Caco-2 (cell line): ENCODE measurements around the gene SLC19A1. TPM values are rescaled to one million over a fixed set of nuclear protein-coding genes. Genes with fewer than 3 reads are reported as not detected.
A peak's percentile ranks its signal among the peaks of the same experiment; 100 is the strongest.

ENCODE experiments used
- BruUV-seq: library from RNA; stranded (reverse); fragments of 400-500 nt; replicated peaks from 2 replicates; lab custom pipeline; 2021; lab: Mats Ljungman, UMichigan
- CTCF ChIA-PET: fragments of 300-600 bp; sonication (Branson Sonifier 250); formaldehyde crosslinking; loops from one replicate; lab custom pipeline; 2022; ENCODE audit warnings: antibody characterized with exemption; lab: Charles Lee
- POLR2A ChIA-PET: fragments of 300-600 bp; sonication (Branson Sonifier 250); formaldehyde crosslinking; loops from one replicate; lab custom pipeline; 2022; ENCODE audit warnings: antibody characterized with exemption; lab: Charles Lee
- DNase-seq, 2 experiments: peaks; one replicate each; pipeline versions ENCODE4 v3.0.0 to v3.0.0-alpha.2; 2020 to 2022
- H3K27me3 ChIP-seq: replicated peaks from 2 replicates; pipeline ENCODE4 v1.6.0; 2011; ENCODE audit warnings: low read length; ENCODE audit not compliant: control insufficient read depth, insufficient read depth
- H3K36me3 ChIP-seq: 2 replicates; pipeline ENCODE4 v1.5.1; 2011; ENCODE audit warnings: low read length; ENCODE audit not compliant: control insufficient read depth, insufficient read depth
- H3K4me1 ChIP-seq: fragments of 250-450 bp; sonication (Bioruptor Pico); 2 replicates; pipeline ENCODE4 v1.5.1; 2020; ENCODE audit warnings: mild to moderate bottlenecking
- H3K4me3 ChIP-seq: 2 replicates; pipeline ENCODE4 v1.5.1; 2011; ENCODE audit warnings: low read depth, mild to moderate bottlenecking, control low read depth, low read length
- H3K9me3 ChIP-seq: fragments of 250-450 bp; sonication (Bioruptor Pico); 2 replicates; pipeline ENCODE4 v1.5.1; 2020; ENCODE audit warnings: mild to moderate bottlenecking, moderate library complexity
- H3K27ac Mint-ChIP-seq: one replicate; pipeline ENCODE4 v1.8.0; 2022; ENCODE audit warnings: mixed read lengths; ENCODE audit not compliant: unreplicated experiment
- H3K27me3 Mint-ChIP-seq: one replicate; pipeline ENCODE4 v1.8.0; 2022; ENCODE audit warnings: mixed read lengths; ENCODE audit not compliant: insufficient read depth, unreplicated experiment
- H3K36me3 Mint-ChIP-seq: one replicate; pipeline ENCODE4 v1.8.0; 2022; ENCODE audit warnings: mild to moderate bottlenecking, mixed read lengths; ENCODE audit not compliant: insufficient read depth, unreplicated experiment
- H3K4me1 Mint-ChIP-seq: one replicate; pipeline ENCODE4 v1.8.0; 2022; ENCODE audit warnings: low read depth, mixed read lengths; ENCODE audit not compliant: unreplicated experiment
- H3K4me3 Mint-ChIP-seq: one replicate; pipeline ENCODE4 v1.8.0; 2022; ENCODE audit warnings: mild to moderate bottlenecking, moderate library complexity, mixed read lengths; ENCODE audit not compliant: unreplicated experiment
- H3K9me3 Mint-ChIP-seq: one replicate; pipeline ENCODE4 v1.8.0; 2022; ENCODE audit warnings: mixed read lengths; ENCODE audit not compliant: unreplicated experiment
- intact Hi-C: fragments of 100-400 bp; cut with micrococcal nuclease; formaldehyde crosslinking; loops from one replicate; pipeline ENCODE4 v1.10.0; 2022; ENCODE audit not compliant: unreplicated experiment
- total RNA-seq: library from RNA; stranded (reverse); gene quantifications from 2 replicates; pipeline ENCODE4 v1.2.3, GENCODE V29; 2022
- TF ChIP-seq, protein P1 (sequence below), 2 experiments: fragments of 200-600 bp in 1 of 2; IDR thresholded peaks; 1 replicate in 1 of 2; 2 replicates in 1 of 2; pipeline versions ENCODE4 v1.5.1 to v1.8.0; 2011 to 2022; ENCODE audit warnings: antibody characterized with exemption in 1 of 2, control low read depth in 1 of 2, inconsistent platforms in 1 of 2, low read depth in 1 of 2, low read length in 1 of 2, mild to moderate bottlenecking in 1 of 2, moderate library complexity in 1 of 2; ENCODE audit not compliant: insufficient read depth in 1 of 2, severe bottlenecking in 1 of 2, unreplicated experiment in 1 of 2

SLC19A1 gene
- total RNA-seq, 1 experiment from 2014 or later: 45.4 TPM

DNA sequence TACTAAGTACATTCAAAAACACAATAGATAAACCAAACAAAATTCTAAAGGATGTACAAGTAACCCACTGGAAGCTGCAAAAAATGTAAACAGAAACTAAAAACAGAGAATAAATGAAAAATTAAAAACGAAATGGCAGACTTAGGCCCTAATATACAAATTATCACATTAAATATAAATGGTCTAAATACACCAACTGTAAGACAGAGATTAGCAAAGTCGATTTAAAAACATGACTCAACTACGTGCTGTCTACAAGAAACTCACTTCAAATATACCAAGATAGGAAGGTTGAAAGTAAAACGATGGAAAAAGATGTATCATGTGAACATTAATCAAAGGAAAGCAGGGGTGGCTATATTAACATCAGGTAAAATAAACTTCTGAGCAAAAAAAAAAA lies 23.1 kb downstream of the SLC19A1 start:
- Histone ChIP-seq H3K27me3 (no peaks in the 10 kb centered on the region), H3K4me3 (no peak overlapping the region), H3K9me3 (peaks cover 26% of the 10 kb centered on the region), H3K36me3 (peaks cover 1% of the 10 kb centered on the region; the same call in 1 of the 2 replicates), H3K4me1 (no peaks in the 10 kb centered on the region)
- DNase-seq: no peak
- H3K9me3 Mint-ChIP-seq: peaks cover 39% of the 10 kb centered on the region
- H3K4me3 Mint-ChIP-seq: no peak overlapping the region
- no peaks in the 10 kb centered on the region for H3K27me3 Mint-ChIP-seq
- POLR2A ChIA-PET: no interaction called here
- CTCF ChIA-PET: no interaction called here
- H3K4me1 Mint-ChIP-seq: no peaks in the 10 kb centered on the region
- intact Hi-C loops: no loop called here
- TF ChIP-seq, protein P1, sequence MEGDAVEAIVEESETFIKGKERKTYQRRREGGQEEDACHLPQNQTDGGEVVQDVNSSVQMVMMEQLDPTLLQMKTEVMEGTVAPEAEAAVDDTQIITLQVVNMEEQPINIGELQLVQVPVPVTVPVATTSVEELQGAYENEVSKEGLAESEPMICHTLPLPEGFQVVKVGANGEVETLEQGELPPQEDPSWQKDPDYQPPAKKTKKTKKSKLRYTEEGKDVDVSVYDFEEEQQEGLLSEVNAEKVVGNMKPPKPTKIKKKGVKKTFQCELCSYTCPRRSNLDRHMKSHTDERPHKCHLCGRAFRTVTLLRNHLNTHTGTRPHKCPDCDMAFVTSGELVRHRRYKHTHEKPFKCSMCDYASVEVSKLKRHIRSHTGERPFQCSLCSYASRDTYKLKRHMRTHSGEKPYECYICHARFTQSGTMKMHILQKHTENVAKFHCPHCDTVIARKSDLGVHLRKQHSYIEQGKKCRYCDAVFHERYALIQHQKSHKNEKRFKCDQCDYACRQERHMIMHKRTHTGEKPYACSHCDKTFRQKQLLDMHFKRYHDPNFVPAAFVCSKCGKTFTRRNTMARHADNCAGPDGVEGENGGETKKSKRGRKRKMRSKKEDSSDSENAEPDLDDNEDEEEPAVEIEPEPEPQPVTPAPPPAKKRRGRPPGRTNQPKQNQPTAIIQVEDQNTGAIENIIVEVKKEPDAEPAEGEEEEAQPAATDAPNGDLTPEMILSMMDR (IDR thresholded peaks at IDR 0.05; ENCODE audit: insufficient read depth in 1 of 2, low read depth in 1 of 2, low read length in 1 of 2, severe bottlenecking in 1 of 2, unreplicated experiment in 1 of 2): no peak
- H3K36me3 Mint-ChIP-seq: peaks cover 91% of the 10 kb centered on the region
- no TSS peak for BruUV-seq
- no peak overlapping the region for H3K27ac Mint-ChIP-seq

DNA sequence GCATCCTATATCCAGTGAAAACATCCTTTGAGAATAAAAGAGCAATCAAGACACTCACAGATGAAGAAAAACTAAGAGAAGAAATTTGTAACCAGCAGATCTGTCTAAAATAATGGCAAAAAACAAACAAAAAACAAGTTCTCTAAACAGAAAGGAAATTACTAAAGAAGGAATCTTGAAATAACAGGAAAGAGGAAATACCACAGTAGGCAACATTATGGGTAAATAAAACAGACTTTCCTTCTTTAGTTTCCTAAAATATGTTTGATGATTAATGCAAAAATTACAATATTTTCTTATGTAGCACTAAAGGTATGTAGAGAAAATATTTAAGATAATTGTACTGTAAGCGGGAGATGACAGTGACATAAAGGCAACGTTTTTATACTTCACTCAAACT lies 23.5 kb downstream of the SLC19A1 start:
- Histone ChIP-seq H3K4me3 (no peak overlapping the region), H3K4me1 (no peaks in the 10 kb centered on the region), H3K36me3 (peaks cover 1% of the 10 kb centered on the region; the same call in 1 of the 2 replicates), H3K27me3 (no peaks in the 10 kb centered on the region), H3K9me3 (peaks cover 26% of the 10 kb centered on the region)
- Mint-ChIP-seq H3K36me3 (peaks cover 95% of the 10 kb centered on the region), H3K27ac (no peak overlapping the region), H3K4me1 (no peaks in the 10 kb centered on the region), H3K27me3 (no peaks in the 10 kb centered on the region), H3K9me3 (peaks cover 39% of the 10 kb centered on the region), H3K4me3 (no peak overlapping the region)
- TF ChIP-seq, protein P1 (IDR thresholded peaks at IDR 0.05; ENCODE audit: insufficient read depth in 1 of 2, low read depth in 1 of 2, low read length in 1 of 2, severe bottlenecking in 1 of 2, unreplicated experiment in 1 of 2): no peak
- ChIA-PET CTCF (no interaction called here), POLR2A (no interaction called here)
- DNase-seq: no peak
- BruUV-seq: no TSS peak
- intact Hi-C loops: no loop called here

DNA sequence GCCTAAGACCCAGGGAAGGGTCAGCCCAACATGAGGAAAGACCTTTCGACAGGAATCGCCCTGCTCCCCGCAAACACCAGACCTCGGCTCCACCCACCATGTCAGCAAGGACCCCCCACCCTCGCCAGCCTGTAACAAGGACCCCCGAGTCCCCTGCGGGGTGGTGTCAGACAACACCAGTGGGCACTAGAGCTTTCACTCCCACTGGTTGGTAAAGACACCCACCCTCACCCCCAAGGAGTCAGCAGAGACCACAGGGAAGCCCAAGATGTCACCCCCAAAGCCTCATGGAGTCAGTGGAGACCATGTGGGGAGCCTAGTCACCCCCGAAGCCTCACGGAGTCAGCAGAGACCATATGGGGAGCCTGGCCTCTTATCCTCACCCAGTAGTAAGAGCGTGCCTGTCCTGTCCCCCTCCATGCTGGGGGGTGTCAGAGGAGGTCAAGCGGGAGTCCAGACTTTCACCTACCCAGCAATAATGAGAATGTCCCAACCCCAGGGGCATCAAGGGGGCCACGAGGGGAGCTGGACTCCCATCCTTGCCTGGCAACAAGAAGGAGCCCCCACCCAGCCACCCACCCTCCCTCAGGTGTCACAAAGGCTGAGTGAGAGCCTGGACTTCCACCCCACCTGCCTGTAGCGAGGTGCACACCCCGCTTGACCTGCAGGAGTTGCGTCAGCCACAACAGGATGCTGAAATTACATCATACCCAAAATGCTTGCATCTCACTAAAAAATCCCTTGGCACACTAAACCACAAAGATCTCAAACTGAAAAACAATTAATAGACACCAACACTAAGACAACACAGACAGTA lies 24.8 kb downstream of the SLC19A1 start:
- Mint-ChIP-seq H3K4me3 (no peak overlapping the region), H3K27me3 (no peaks in the 10 kb centered on the region), H3K4me1 (no peaks in the 10 kb centered on the region), H3K27ac (peak overlapping the region; percentile 32), H3K9me3 (peaks cover 39% of the 10 kb centered on the region), H3K36me3 (peaks cover 100% of the 10 kb centered on the region)
- Histone ChIP-seq H3K27me3 (no peaks in the 10 kb centered on the region), H3K9me3 (peaks cover 26% of the 10 kb centered on the region), H3K4me3 (no peak overlapping the region), H3K4me1 (no peaks in the 10 kb centered on the region), H3K36me3 (peaks cover 1% of the 10 kb centered on the region; the same call in 1 of the 2 replicates)
- peak in 1 of 2 experiments; percentile 33 for DNase-seq
- intact Hi-C loops: no loop called here
- POLR2A ChIA-PET: no interaction called here
- TF ChIP-seq, protein P1 (IDR thresholded peaks at IDR 0.05; ENCODE audit: insufficient read depth in 1 of 2, low read depth in 1 of 2, low read length in 1 of 2, severe bottlenecking in 1 of 2, unreplicated experiment in 1 of 2): no peak
- CTCF ChIA-PET: no interaction called here
- BruUV-seq: no TSS peak
